DMS 273 treated with DMSO at 0.1 percent for 48 hours (cell line): ENCODE results near the gene TMEM255B.

Source experiments
- DNase-seq: peaks from one replicate; lab custom pipeline; 2025; lab: John Stamatoyannopoulos, UW

Gene TMEM255B

GRCh38 chr13:113849546-113849945, 90.5 kb downstream of the TMEM255B start:
- no peak for DNase-seq

GRCh38 chr13:113849981-113850721, 91.1 kb downstream of the TMEM255B start:
- no peak for DNase-seq

GRCh38 chr13:113850722-113851479, 91.9 kb downstream of the TMEM255B start:
- no peak for DNase-seq

GRCh38 chr13:113851480-113851803, 92.4 kb downstream of the TMEM255B start:
- no peak for DNase-seq

GRCh38 chr13:113851826-113852535, 93.0 kb downstream of the TMEM255B start:
- DNase-seq: no peak

- no peak for DNase-seq
Observed at GRCh38 chr13:113852536-113853517, 93.8 kb downstream of the TMEM255B start.

- no peak for DNase-seq
Observed at GRCh38 chr13:113853518-113854237, 94.7 kb downstream of the TMEM255B start.

- DNase-seq: no peak
Observed at GRCh38 chr13:113854238-113855011, 95.4 kb downstream of the TMEM255B start.

- DNase-seq: no peak
Observed at GRCh38 chr13:113855012-113855921, 96.2 kb downstream of the TMEM255B start.

- no peak for DNase-seq
Observed at GRCh38 chr13:113855931-113856715, 97.1 kb downstream of the TMEM255B start.

- DNase-seq: no peak
Observed at GRCh38 chr13:113856716-113857065, 97.7 kb downstream of the TMEM255B start.

GRCh38 chr13:113857531-113858195, 98.6 kb downstream of the TMEM255B start:
- DNase-seq: no peak

- DNase-seq: no peak
Observed at GRCh38 chr13:113859311-113860050, 100.5 kb downstream of the TMEM255B start.

- DNase-seq: no peak
Observed at GRCh38 chr13:113860051-113860664, 101.1 kb downstream of the TMEM255B start.

- DNase-seq: no peak
Observed at GRCh38 chr13:113860665-113861432, 101.8 kb downstream of the TMEM255B start.
